Fibroblast of gingiva (primary cell): ENCODE results near the gene LTB4R2.

ENCODE experiments used
- DNase-seq: peaks from one replicate; pipeline ENCODE4 v3.0.0-alpha.2; 2011; ENCODE audit warnings: low read depth

Gene LTB4R2

GRCh38 chr14:24309538-24310264 is at the start of gene LTB4R2:
Gene LTB4R2 (plus strand): TSS chr14:24310140. CDS start chr14:24310665, 525 bp downstream.
- DNase-seq: no peak

GRCh38 chr14:24260780-24261157 is 49.2 kb upstream of the LTB4R2 start:
- DNase-seq: no peak

- DNase-seq: no peak
Observed at GRCh38 chr14:24261256-24261968, 48.5 kb upstream of the LTB4R2 start.

GRCh38 chr14:24261969-24262327 is 48.0 kb upstream of the LTB4R2 start:
- DNase-seq: no peak

GRCh38 chr14:24262821-24263733 is 46.9 kb upstream of the LTB4R2 start, which contains the start of gene TGM1:
Gene TGM1 (minus strand): TSS chr14:24263177. CDS start chr14:24262352, 825 bp downstream.
- no peak for DNase-seq

- DNase-seq: no peak
Observed at GRCh38 chr14:24263848-24264247, 46.1 kb upstream of the LTB4R2 start.

- DNase-seq: no peak
Observed at GRCh38 chr14:24264298-24264697, 45.6 kb upstream of the LTB4R2 start.

- no peak for DNase-seq
Observed at GRCh38 chr14:24266344-24267244, 43.3 kb upstream of the LTB4R2 start.

GRCh38 chr14:24267516-24267915 is 42.4 kb upstream of the LTB4R2 start:
- no peak for DNase-seq

- DNase-seq: no peak
Observed at GRCh38 chr14:24268225-24268624, 41.7 kb upstream of the LTB4R2 start.

- DNase-seq: no peak
Observed at GRCh38 chr14:24269368-24269767, 40.6 kb upstream of the LTB4R2 start.

GRCh38 chr14:24269910-24270536 is 39.9 kb upstream of the LTB4R2 start:
- DNase-seq: no peak

- DNase-seq: no peak
Observed at GRCh38 chr14:24270537-24271133, 39.3 kb upstream of the LTB4R2 start.

GRCh38 chr14:24271134-24271833 is 38.7 kb upstream of the LTB4R2 start, which contains the start of gene RABGGTA:
Gene RABGGTA (minus strand): TSS chr14:24271597. CDS start chr14:24271115, 482 bp downstream.
- peak; percentile 87 for DNase-seq

- DNase-seq: no peak
Observed at GRCh38 chr14:24271834-24272263, 38.1 kb upstream of the LTB4R2 start.

GRCh38 chr14:24272467-24272866 is 37.5 kb upstream of the LTB4R2 start:
- DNase-seq: no peak

- DNase-seq: no peak
Observed at GRCh38 chr14:24273422-24273998, 36.4 kb upstream of the LTB4R2 start.

GRCh38 chr14:24274101-24274543 is 35.8 kb upstream of the LTB4R2 start:
- DNase-seq: no peak

- no peak for DNase-seq
Observed at GRCh38 chr14:24277071-24277470, 32.9 kb upstream of the LTB4R2 start.
